Stimulated activated CD4-positive, alpha-beta T cell treated with anti-CD3 and anti-CD28 coated beads, Interleukin-1b, Interleukin-23, amount 100 ng/mL, for 48 hours (primary cell): ENCODE results near the gene ALOX12B.
"Not testable (repeated sequence)": the region's sequence is repeated elsewhere in the genome, so short reads cannot be mapped to it uniquely, and the experiment has no call there.

Source experiments
- DNase-seq: peaks from one replicate; pipeline ENCODE4 v3.0.0-alpha.2; 2020

ALOX12B gene

GRCh38 chr17:8063761-8064534 lies 23.6 kb downstream of the ALOX12B start:
- no peak for DNase-seq

- no peak for DNase-seq
Observed at GRCh38 chr17:8062807-8063483, 24.6 kb downstream of the ALOX12B start.

- DNase-seq = no peak
Observed at GRCh38 chr17:8062435-8062806, 25.1 kb downstream of the ALOX12B start.

- DNase-seq = not testable (repeated sequence)
Observed at GRCh38 chr17:8061851-8062250, 25.7 kb downstream of the ALOX12B start.

- peak; percentile 40 for DNase-seq
Observed at GRCh38 chr17:8060274-8060673, 27.2 kb downstream of the ALOX12B start.

- no peak for DNase-seq
Observed at GRCh38 chr17:8059131-8059530, 28.4 kb downstream of the ALOX12B start.

- peak; percentile 34 for DNase-seq
Observed at GRCh38 chr17:8057691-8058114, 29.8 kb downstream of the ALOX12B start.

GRCh38 chr17:8056976-8057625 lies 30.4 kb downstream of the ALOX12B start:
- DNase-seq = no peak

GRCh38 chr17:8056232-8056975 lies 31.1 kb downstream of the ALOX12B start:
- DNase-seq = peak; percentile 27

GRCh38 chr17:8055851-8056231 lies 31.7 kb downstream of the ALOX12B start:
- no peak for DNase-seq

GRCh38 chr17:8053600-8053999 lies 33.9 kb downstream of the ALOX12B start:
- DNase-seq = no peak

- no peak for DNase-seq
Observed at GRCh38 chr17:8052256-8053252, 35.0 kb downstream of the ALOX12B start.

- no peak for DNase-seq
Observed at GRCh38 chr17:8051831-8052230, 35.7 kb downstream of the ALOX12B start.

- no peak for DNase-seq
Observed at GRCh38 chr17:8048736-8049135, 38.8 kb downstream of the ALOX12B start.

- DNase-seq = no peak
Observed at GRCh38 chr17:8048236-8048635, 39.3 kb downstream of the ALOX12B start.

- no peak for DNase-seq
Observed at GRCh38 chr17:8047769-8048110, 39.8 kb downstream of the ALOX12B start.

GRCh38 chr17:8046929-8047768 lies 40.4 kb downstream of the ALOX12B start:
- DNase-seq = no peak

GRCh38 chr17:8046306-8046928 lies 41.1 kb downstream of the ALOX12B start:
- DNase-seq = no peak

GRCh38 chr17:8044819-8045810 lies 42.4 kb downstream of the ALOX12B start:
- no peak for DNase-seq
